Testis (tissue), 2 donors: ENCODE data around the gene FAM131A.

Source experiments
- CTCF ChIP-seq, 3 experiments: fragments of 450-650 bp in 2 of 3; fragments of 200-600 bp in 1 of 3; sonication (generic) in 1 of 3; IDR thresholded peaks; one replicate each; pipeline ENCODE4 v1.5.1; 2016 to 2019; ENCODE audit warnings: antibody characterized with exemption in 3 of 3, mild to moderate bottlenecking in 2 of 3, moderate library complexity in 1 of 3
- POLR2A ChIP-seq: fragments of 450-650 bp; IDR thresholded peaks from one replicate; pipeline ENCODE4 v1.6.1; 2017; ENCODE audit warnings: antibody characterized with exemption, mild to moderate bottlenecking, moderate library complexity

- TF ChIP-seq CTCF (IDR thresholded peaks at IDR 0.05) (no peak), POLR2A (no peak)
Observed at GRCh38 chr3:184317201-184317600, 20.2 kb upstream of the FAM131A start.
